B cell (primary cell): ENCODE measurements around the gene MEIKIN.

Experiments
- EZH2 ChIP-seq: IDR thresholded peaks from 2 replicates; pipeline ENCODE4 v1.6.1; 2012; ENCODE audit warnings: borderline replicate concordance, low read depth, mild to moderate bottlenecking, moderate library complexity, low read length; ENCODE audit not compliant: insufficient read depth, poor library complexity, severe bottlenecking
- TF ChIP-seq, protein P1 (sequence below): fragments of 200-600 bp; IDR thresholded peaks from one replicate; pipeline ENCODE4 v1.8.0; 2022; ENCODE audit warnings: antibody characterized with exemption, mild to moderate bottlenecking

- TF ChIP-seq, protein P1, sequence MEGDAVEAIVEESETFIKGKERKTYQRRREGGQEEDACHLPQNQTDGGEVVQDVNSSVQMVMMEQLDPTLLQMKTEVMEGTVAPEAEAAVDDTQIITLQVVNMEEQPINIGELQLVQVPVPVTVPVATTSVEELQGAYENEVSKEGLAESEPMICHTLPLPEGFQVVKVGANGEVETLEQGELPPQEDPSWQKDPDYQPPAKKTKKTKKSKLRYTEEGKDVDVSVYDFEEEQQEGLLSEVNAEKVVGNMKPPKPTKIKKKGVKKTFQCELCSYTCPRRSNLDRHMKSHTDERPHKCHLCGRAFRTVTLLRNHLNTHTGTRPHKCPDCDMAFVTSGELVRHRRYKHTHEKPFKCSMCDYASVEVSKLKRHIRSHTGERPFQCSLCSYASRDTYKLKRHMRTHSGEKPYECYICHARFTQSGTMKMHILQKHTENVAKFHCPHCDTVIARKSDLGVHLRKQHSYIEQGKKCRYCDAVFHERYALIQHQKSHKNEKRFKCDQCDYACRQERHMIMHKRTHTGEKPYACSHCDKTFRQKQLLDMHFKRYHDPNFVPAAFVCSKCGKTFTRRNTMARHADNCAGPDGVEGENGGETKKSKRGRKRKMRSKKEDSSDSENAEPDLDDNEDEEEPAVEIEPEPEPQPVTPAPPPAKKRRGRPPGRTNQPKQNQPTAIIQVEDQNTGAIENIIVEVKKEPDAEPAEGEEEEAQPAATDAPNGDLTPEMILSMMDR: no peak
- no peak for TF ChIP-seq EZH2
Observed at GRCh38 chr5:131959906-131960305, 14.4 kb upstream of the MEIKIN start.
